Liver (tissue), 9 donors: ENCODE results near the gene TNP2. TPM values are rescaled to one million over a fixed set of nuclear protein-coding genes. Genes with fewer than 3 reads are reported as not detected.
"Not testable (repeated sequence)": the region's sequence is repeated elsewhere in the genome, so short reads cannot be mapped to it uniquely, and the experiment has no call there.

Source experiments
- DNase-seq: peaks from one replicate; pipeline ENCODE4 v3.0.0-alpha.2; 2017; ENCODE audit warnings: low spot score
- H3K27ac ChIP-seq, 2 donors: one replicate each; pipeline ENCODE4 v1.7.0; 2013; ENCODE audit warnings: inconsistent platforms in 2 of 2, low read length in 2 of 2, control low read depth in 1 of 2, low read depth in 1 of 2, mild to moderate bottlenecking in 1 of 2
- H3K27me3 ChIP-seq, 4 donors: one replicate each; pipeline versions ENCODE4 v1.6.1 to v1.7.0; 2013; ENCODE audit warnings: low read length in 3 of 4, inconsistent platforms in 1 of 4, mild to moderate bottlenecking in 1 of 4, moderate library complexity in 1 of 4; ENCODE audit not compliant: control insufficient read depth in 4 of 4, insufficient read depth in 4 of 4
- H3K36me3 ChIP-seq, 4 donors: one replicate each; pipeline versions ENCODE4 v1.6.1 to v1.7.0; 2013; ENCODE audit warnings: low read length in 3 of 4, mild to moderate bottlenecking in 3 of 4, low read depth in 1 of 4, moderate library complexity in 1 of 4; ENCODE audit not compliant: control insufficient read depth in 4 of 4, insufficient read depth in 3 of 4
- H3K4me1 ChIP-seq, 4 donors: one replicate each; pipeline versions ENCODE4 v1.6.1 to v1.7.0; 2013; ENCODE audit warnings: low read length in 3 of 4, mild to moderate bottlenecking in 3 of 4, moderate library complexity in 1 of 4; ENCODE audit not compliant: control insufficient read depth in 4 of 4, insufficient read depth in 4 of 4
- H3K4me3 ChIP-seq, 3 donors: one replicate each; pipeline versions ENCODE4 v1.6.1 to v1.7.0; 2013; ENCODE audit warnings: low read length in 3 of 3, control low read depth in 1 of 3, low read depth in 1 of 3, mild to moderate bottlenecking in 1 of 3
- H3K9ac ChIP-seq, 2 donors: one replicate each; pipeline ENCODE4 v1.7.0; 2013; ENCODE audit warnings: low read length in 2 of 2, mild to moderate bottlenecking in 2 of 2, moderate library complexity in 2 of 2, control low read depth in 1 of 2, low read depth in 1 of 2
- H3K9me3 ChIP-seq, 4 donors: one replicate each; pipeline versions ENCODE4 v1.6.1 to v1.7.0; 2013; ENCODE audit warnings: low read length in 3 of 4; ENCODE audit not compliant: control insufficient read depth in 4 of 4
- ATF3 ChIP-seq: IDR thresholded peaks from 2 replicates; pipeline ENCODE4 v1.6.1; 2016; ENCODE audit warnings: antibody characterized with exemption
- CTCF ChIP-seq: fragments of 150-350 bp; IDR thresholded peaks from 2 replicates; pipeline ENCODE4 v1.5.1; 2017; ENCODE audit warnings: improper control_type of control experiment, low read depth, low read length; ENCODE audit not compliant: missing input control
- EGR1 ChIP-seq, 2 donors: IDR thresholded peaks; 2 replicates each; pipeline ENCODE4 v1.6.1; 2016 to 2018; ENCODE audit warnings: antibody characterized with exemption in 2 of 2, low read depth in 2 of 2
- GABPA ChIP-seq, 2 donors: IDR thresholded peaks in 1 of 2; conservative IDR thresholded peaks in 1 of 2; 2 replicates each; pipeline ENCODE4 v1.6.1; 2016; ENCODE audit warnings: antibody characterized with exemption in 2 of 2, mild to moderate bottlenecking in 1 of 2, moderate library complexity in 1 of 2
- HNF4A ChIP-seq, 2 donors: conservative IDR thresholded peaks; 2 replicates each; pipeline ENCODE4 v1.6.1; 2016; ENCODE audit warnings: antibody characterized with exemption in 2 of 2, mild to moderate bottlenecking in 2 of 2
- HNF4G ChIP-seq: IDR thresholded peaks from 2 replicates; pipeline ENCODE4 v1.6.1; 2016; ENCODE audit warnings: antibody characterized with exemption
- JUND ChIP-seq, 2 donors: IDR thresholded peaks; 2 replicates each; pipeline ENCODE4 v1.6.1; 2016; ENCODE audit warnings: antibody characterized with exemption in 2 of 2
- RAD21 ChIP-seq, 2 donors: IDR thresholded peaks; 2 replicates each; pipeline ENCODE4 v1.6.1; 2016; ENCODE audit warnings: antibody characterized with exemption in 2 of 2, mild to moderate bottlenecking in 2 of 2
- RXRA ChIP-seq, 2 donors: IDR thresholded peaks; 2 replicates each; pipeline ENCODE4 v1.6.1; 2017 to 2018; ENCODE audit warnings: antibody characterized with exemption in 2 of 2, mild to moderate bottlenecking in 1 of 2
- TAF1 ChIP-seq: conservative IDR thresholded peaks from 2 replicates; pipeline ENCODE4 v1.6.1; 2016; ENCODE audit warnings: antibody characterized with exemption, mild to moderate bottlenecking
- ZBTB33 ChIP-seq: IDR thresholded peaks from 2 replicates; pipeline ENCODE4 v1.6.1; 2016; ENCODE audit warnings: antibody characterized with exemption
- WGBS: extraction: QIAGEN DNeasy Blood & Tissue Kit; methylation state at CpG from one replicate; pipeline ENCODE4 v1.1.7; 2013; 5-methylcytosine and 5-hydroxymethylcytosine counted together
- polyA plus RNA-seq, 2 donors: library from polyadenylated mRNA; stranded (reverse) in 1 of 2; unstranded in 1 of 2; fragments of 200-250 nt in 1 of 2; fragments of >200 nt in 1 of 2; fragmentation: Nextera tagmentation in 1 of 2; extraction: Ambion mirVana in 1 of 2; gene quantifications; one replicate each; pipeline versions ENCODE4 v1.2.1 to v1.2.3, GENCODE V29; 2013 to 2015
- total RNA-seq, 2 donors: library from RNA; depleted of rRNA; stranded (reverse); fragments of >200 nt; gene quantifications; one replicate each; pipeline ENCODE4 v1.2.3, GENCODE V29; 2014
- TF ChIP-seq, protein P1 (sequence below): IDR thresholded peaks from 2 replicates; pipeline ENCODE4 v1.6.1; 2016; ENCODE audit warnings: antibody characterized with exemption, mild to moderate bottlenecking
- TF ChIP-seq, protein P2 (sequence below): IDR thresholded peaks from 2 replicates; pipeline ENCODE4 v1.6.1; 2016; ENCODE audit warnings: antibody characterized with exemption
- donor health status: healthy.
- donor health status: healthy.
- donor health status: healthy.
- donor health status: healthy.
- donor health status: healthy.

Gene TNP2
- total and polyA plus RNA-seq, 4 donors = not detected

DNA sequence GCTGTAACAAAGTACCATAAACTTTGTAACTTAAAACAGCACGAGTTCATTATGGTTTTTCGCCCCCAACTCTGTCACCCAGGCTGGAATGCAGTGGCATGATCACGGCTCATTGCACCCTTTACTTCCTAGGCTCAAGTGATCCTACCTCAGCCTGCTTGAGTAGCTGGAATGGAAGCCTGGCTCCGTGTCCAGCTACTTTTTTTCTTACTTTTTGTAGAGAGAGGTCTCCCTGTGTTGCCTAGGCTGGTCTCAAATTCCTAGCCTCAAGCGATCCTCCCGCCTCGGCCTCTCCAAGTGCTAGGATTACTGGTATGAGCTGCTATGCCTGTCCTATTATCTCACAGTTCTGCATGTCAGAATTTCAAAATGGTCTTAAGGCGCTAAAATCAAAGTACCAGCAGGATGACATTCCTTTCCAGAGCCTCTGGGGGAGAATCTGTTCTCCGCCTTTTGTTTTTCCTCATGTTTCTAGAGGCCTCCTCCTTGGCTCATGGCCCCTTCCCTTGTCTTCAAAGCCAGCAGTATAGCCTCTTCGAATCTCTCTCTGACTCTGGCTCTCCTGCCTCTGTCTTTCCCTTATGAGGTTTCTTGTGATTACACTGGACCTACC, 22.1 kb upstream of the TNP2 start:
- no peak overlapping the region for H3K4me3 ChIP-seq
- H3K36me3 ChIP-seq = no peaks in the 10 kb centered on the region
- no peaks in the 10 kb centered on the region for H3K9me3 ChIP-seq
- H3K27ac ChIP-seq = no peak overlapping the region
- no peak overlapping the region for H3K9ac ChIP-seq
- no peak for TF ChIP-seq CTCF
- TF ChIP-seq, protein P1, sequence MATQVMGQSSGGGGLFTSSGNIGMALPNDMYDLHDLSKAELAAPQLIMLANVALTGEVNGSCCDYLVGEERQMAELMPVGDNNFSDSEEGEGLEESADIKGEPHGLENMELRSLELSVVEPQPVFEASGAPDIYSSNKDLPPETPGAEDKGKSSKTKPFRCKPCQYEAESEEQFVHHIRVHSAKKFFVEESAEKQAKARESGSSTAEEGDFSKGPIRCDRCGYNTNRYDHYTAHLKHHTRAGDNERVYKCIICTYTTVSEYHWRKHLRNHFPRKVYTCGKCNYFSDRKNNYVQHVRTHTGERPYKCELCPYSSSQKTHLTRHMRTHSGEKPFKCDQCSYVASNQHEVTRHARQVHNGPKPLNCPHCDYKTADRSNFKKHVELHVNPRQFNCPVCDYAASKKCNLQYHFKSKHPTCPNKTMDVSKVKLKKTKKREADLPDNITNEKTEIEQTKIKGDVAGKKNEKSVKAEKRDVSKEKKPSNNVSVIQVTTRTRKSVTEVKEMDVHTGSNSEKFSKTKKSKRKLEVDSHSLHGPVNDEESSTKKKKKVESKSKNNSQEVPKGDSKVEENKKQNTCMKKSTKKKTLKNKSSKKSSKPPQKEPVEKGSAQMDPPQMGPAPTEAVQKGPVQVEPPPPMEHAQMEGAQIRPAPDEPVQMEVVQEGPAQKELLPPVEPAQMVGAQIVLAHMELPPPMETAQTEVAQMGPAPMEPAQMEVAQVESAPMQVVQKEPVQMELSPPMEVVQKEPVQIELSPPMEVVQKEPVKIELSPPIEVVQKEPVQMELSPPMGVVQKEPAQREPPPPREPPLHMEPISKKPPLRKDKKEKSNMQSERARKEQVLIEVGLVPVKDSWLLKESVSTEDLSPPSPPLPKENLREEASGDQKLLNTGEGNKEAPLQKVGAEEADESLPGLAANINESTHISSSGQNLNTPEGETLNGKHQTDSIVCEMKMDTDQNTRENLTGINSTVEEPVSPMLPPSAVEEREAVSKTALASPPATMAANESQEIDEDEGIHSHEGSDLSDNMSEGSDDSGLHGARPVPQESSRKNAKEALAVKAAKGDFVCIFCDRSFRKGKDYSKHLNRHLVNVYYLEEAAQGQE = no peak
- TF ChIP-seq EGR1 (IDR thresholded peaks at IDR 0.05; ENCODE audit: low read depth in 2 of 2) = no peak
- TF ChIP-seq ZBTB33 = no peak
- TF ChIP-seq HNF4A (conservative IDR thresholded peaks at IDR 0.05) = no peak
- no peak for TF ChIP-seq GABPA (IDR thresholded peaks at IDR 0.05 in 1 of 2, conservative IDR thresholded peaks at IDR 0.05 in 1 of 2)
- no peak for TF ChIP-seq RAD21 (IDR thresholded peaks at IDR 0.05)
- TF ChIP-seq JUND (IDR thresholded peaks at IDR 0.05) = no peak
- H3K27me3 ChIP-seq = no peaks in the 10 kb centered on the region
- no peak for DNase-seq
- WGBS = 83% methylated on average over 10 of the region's 10 CpGs
- H3K4me1 ChIP-seq = no peaks in the 10 kb centered on the region

- H3K4me3 ChIP-seq = no peak overlapping the region
- TF ChIP-seq ATF3 = no peak
- TF ChIP-seq, protein P2, sequence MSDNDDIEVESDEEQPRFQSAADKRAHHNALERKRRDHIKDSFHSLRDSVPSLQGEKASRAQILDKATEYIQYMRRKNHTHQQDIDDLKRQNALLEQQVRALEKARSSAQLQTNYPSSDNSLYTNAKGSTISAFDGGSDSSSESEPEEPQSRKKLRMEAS = no peak
- no peak for TF ChIP-seq EGR1 (IDR thresholded peaks at IDR 0.05; ENCODE audit: low read depth in 2 of 2)
- TF ChIP-seq HNF4A (conservative IDR thresholded peaks at IDR 0.05) = no peak
- no peak for TF ChIP-seq ZBTB33
- no peak for TF ChIP-seq TAF1
- no peak for TF ChIP-seq JUND (IDR thresholded peaks at IDR 0.05)
- TF ChIP-seq RXRA (IDR thresholded peaks at IDR 0.05) = no peak
- TF ChIP-seq HNF4G = no peak
- TF ChIP-seq GABPA (IDR thresholded peaks at IDR 0.05 in 1 of 2, conservative IDR thresholded peaks at IDR 0.05 in 1 of 2) = no peak
- H3K4me1 ChIP-seq = no peaks in the 10 kb centered on the region
- DNase-seq = no peak
- H3K9ac ChIP-seq = no peak overlapping the region
- H3K36me3 ChIP-seq = no peaks in the 10 kb centered on the region
- no peaks in the 10 kb centered on the region for H3K9me3 ChIP-seq
- 96% methylated on average over 8 of the region's 8 CpGs for WGBS
- no peak overlapping the region for H3K27ac ChIP-seq
- H3K27me3 ChIP-seq = no peaks in the 10 kb centered on the region
Observed at GRCh38 chr16:11290102-11290893, 21.2 kb upstream of the TNP2 start.

DNA sequence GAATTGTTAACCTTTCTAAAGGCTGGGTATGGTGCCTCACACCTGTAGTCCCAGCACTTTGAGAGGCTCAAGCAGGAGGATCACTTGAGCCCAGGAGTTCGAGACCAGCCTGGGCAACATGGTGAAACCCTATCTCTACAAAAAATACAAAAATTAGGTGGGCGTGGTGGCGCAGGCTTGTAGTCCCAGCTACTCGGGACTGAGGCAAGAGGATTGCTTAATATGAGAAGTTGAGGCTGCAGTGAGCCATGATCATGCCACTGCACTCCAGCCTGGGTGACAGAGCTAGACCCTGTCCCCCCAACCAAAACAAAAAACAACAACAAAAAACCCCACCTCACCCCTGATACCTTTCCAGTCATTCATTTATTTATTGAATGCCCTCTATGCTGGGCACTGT, 20.6 kb upstream of the TNP2 start:
- not testable (repeated sequence) for H3K27ac ChIP-seq, H3K9ac ChIP-seq, H3K27me3 ChIP-seq, H3K4me3 ChIP-seq, DNase-seq, H3K36me3 ChIP-seq, H3K9me3 ChIP-seq, H3K4me1 ChIP-seq
- WGBS = 92% methylated on average over 4 of the region's 4 CpGs
